Activated CD4-positive, alpha-beta memory T cell treated with anti-CD3 and anti-CD28 coated beads for 36 hours (primary cell): Measurements from ENCODE around the gene CHCHD1. TPM values are rescaled to one million over a fixed set of nuclear protein-coding genes. Genes with fewer than 3 reads are reported as not detected.
"Not testable (repeated sequence)": the region's sequence is repeated elsewhere in the genome, so short reads cannot be mapped to it uniquely, and the experiment has no call there.

Experiments used
- CTCF ChIA-PET: fragments of 350-600 bp; sonication (Branson Sonifier 250); formaldehyde crosslinking; loops from one replicate; lab custom pipeline; 2021; ENCODE audit warnings: antibody characterized with exemption, inconsistent platforms; lab: Charles Lee
- POLR2A ChIA-PET: fragments of 350-600 bp; sonication (Branson Sonifier 250); formaldehyde crosslinking; loops from one replicate; lab custom pipeline; 2021; ENCODE audit warnings: antibody characterized with exemption; lab: Charles Lee
- DNase-seq: peaks from one replicate; pipeline ENCODE4 v3.0.0-alpha.2; 2020
- H3K27ac Mint-ChIP-seq: one replicate; pipeline ENCODE4 v1.8.0; 2021; ENCODE audit warnings: mixed read lengths
- H3K27me3 Mint-ChIP-seq: one replicate; pipeline ENCODE4 v1.8.0; 2021; ENCODE audit warnings: mixed read lengths
- H3K36me3 Mint-ChIP-seq: one replicate; pipeline ENCODE4 v1.8.0; 2021; ENCODE audit warnings: mixed read lengths
- H3K4me1 Mint-ChIP-seq: one replicate; pipeline ENCODE4 v1.8.0; 2021; ENCODE audit warnings: low read depth, mixed read lengths
- H3K4me3 Mint-ChIP-seq: one replicate; pipeline ENCODE4 v1.8.0; 2021; ENCODE audit warnings: mild to moderate bottlenecking, mixed read lengths
- H3K9me3 Mint-ChIP-seq: one replicate; pipeline ENCODE4 v1.8.0; 2021; ENCODE audit warnings: mixed read lengths
- intact Hi-C: fragments of 100-400 bp; cut with micrococcal nuclease; formaldehyde crosslinking; loops from one replicate; pipeline ENCODE4 v1.15.1; 2023
- total RNA-seq, 2 experiments: library from RNA; stranded (reverse); gene quantifications; one replicate each; pipeline ENCODE4 v1.2.3, GENCODE V29; 2021

CHCHD1 gene
- 10 to 100 TPM; 35.3 to 37.6 TPM for total RNA-seq

DNA sequence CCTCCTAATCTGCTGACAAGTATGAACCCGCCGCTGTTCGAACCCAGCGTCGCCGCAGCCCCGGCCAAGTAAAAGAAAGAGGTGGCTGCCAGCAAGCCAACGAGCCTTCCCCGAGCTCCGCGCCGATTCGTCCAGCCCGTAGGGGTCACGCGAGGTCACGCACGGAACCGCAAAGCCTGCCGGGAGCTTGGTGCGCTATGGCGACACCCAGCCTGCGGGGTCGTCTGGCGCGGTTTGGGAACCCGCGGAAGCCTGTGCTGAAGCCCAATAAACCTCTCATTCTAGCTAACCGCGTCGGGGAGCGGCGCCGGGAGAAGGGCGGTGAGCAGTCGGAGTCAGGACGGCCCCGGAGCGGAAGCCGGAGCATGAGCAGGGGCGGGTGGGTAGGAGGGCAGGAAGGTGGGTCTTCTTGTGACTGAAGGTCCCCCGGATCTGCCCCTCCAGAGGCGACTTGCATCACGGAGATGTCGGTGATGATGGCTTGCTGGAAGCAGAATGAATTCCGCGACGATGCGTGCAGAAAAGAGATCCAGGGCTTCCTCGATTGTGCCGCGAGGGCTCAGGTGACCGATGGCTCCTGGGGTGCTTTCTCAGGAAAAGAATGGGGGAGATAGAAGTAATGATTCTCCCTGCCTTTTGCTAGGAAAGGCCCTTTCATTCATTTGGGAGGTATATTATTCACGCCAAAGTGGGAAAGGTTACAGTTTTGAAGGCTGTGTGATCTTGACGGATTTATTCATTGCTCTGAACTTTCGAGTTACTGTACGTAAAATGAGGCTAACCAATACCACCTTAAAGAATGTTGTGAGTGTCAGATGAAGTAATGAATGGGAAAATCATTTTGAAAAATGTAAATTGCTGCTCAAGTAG lies at the start of gene CHCHD1:
Gene CHCHD1, plus strand, starts transcription at position 170 of the 870 bp plus-strand sequence. Its CDS starts 28 bp downstream, at position 198.
- Mint-ChIP-seq H3K27ac (peak within 1 kb of the TSS; percentile 90), H3K4me1 (peaks cover 49% of the 10 kb centered on the region)

DNA sequence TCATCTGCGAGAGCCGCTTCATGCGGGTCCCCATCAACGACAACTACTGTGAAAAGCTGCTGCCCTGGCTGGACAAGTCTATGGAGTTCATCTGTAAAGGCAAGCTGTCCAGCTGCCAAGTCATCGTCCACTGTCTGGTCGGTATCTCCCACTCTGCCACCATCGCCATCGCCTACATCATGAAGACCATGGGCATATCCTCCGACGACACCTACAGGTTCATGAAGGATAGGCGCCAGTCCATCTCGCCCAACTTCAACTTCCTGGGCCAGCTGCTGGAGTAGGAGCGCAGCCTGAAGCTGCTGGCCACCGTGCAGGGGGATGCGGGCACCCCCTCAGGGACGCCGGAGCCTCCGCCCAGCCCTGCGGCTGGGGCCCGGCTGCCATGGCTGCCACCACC lies 49.4 kb upstream of the CHCHD1 start:
- no peaks in the 10 kb centered on the region for H3K9me3 Mint-ChIP-seq
- H3K4me1 Mint-ChIP-seq = peaks cover 11% of the 10 kb centered on the region
- no peaks in the 10 kb centered on the region for H3K27me3 Mint-ChIP-seq
- H3K4me3 Mint-ChIP-seq = peak overlapping the region; percentile 51
- H3K27ac Mint-ChIP-seq = peak overlapping the region; percentile 23
- ChIA-PET POLR2A (no interaction called here), CTCF (no interaction called here)
- no peak for DNase-seq
- intact Hi-C loops = no loop called here
- H3K36me3 Mint-ChIP-seq = peaks cover 5% of the 10 kb centered on the region

More for the DNA sequence above, at the start of gene CHCHD1:
- H3K36me3 Mint-ChIP-seq = peaks cover 7% of the 10 kb centered on the region
- H3K27me3 Mint-ChIP-seq = no peaks in the 10 kb centered on the region
- ChIA-PET POLR2A (interaction anchor here (0.6 to 4.4 kb wide), 9 partner anchors 10 to 626 kb away, joined by 3 to 43 read pairs (median 4); partner anchors contain the start of gene SEC24C), CTCF (interaction anchor here (0.6 to 3.6 kb wide), 6 partner anchors 10 to 1275 kb away, joined by 4 to 16 read pairs (median 5); a partner anchor contains a TSS)
- intact Hi-C loops = loop anchor here (5.0 kb wide), 1 partner anchor 95 kb away; no protein-coding TSS in a partner anchor
- H3K4me3 Mint-ChIP-seq = peak within 1 kb of the TSS; percentile 88
- peak; percentile 96 for DNase-seq
- H3K9me3 Mint-ChIP-seq = no peaks in the 10 kb centered on the region

DNA sequence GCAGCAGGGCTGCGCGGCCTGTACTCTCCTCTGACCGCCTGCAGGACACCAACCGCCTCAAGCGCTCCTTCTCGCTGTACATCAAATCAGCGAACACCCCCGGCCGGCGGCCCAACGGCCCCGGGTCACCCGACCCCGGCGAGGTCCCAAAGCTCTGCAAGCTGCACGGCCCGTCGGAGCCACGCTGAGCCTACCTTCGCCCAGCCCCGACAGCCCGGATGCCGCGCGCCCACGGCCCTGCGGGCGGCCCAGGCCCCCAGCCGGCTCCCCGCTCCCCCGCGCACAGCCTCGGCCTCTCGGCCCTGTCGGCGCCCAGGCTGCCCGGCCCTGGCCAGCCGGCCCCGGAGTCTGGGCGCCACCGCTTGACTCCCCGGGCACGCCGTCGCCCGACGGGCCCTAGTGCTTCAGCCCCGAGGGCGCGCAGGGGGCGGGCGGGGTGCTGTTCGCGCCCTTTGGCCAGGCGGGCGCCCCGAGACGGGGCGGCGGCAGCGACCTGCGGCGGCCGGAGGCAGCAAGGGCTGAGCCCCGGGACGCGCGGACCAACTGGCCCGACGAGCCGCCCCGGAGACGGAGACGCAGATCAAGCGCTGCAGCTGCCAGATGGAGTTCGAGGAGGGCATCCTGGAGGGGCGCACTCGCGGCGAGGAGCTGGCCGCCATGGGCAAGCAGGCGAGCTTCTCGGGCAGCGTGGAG lies 48.8 kb upstream of the CHCHD1 start:
- Mint-ChIP-seq H3K4me3 (no peak overlapping the region), H3K27ac (no peak overlapping the region), H3K36me3 (peaks cover 5% of the 10 kb centered on the region), H3K9me3 (no peaks in the 10 kb centered on the region), H3K4me1 (peaks cover 11% of the 10 kb centered on the region), H3K27me3 (no peaks in the 10 kb centered on the region)
- POLR2A ChIA-PET = interaction anchor here (1.5 kb wide), 1 partner anchor 10 kb away, joined by 8 read pairs; no protein-coding TSS in a partner anchor
- CTCF ChIA-PET = interaction anchor here (0.9 to 1.3 kb wide), 2 partner anchors 11 to 35 kb away, joined by 3 to 6 read pairs; partner anchors contain the start of gene SEC24C
- no peak for DNase-seq
- intact Hi-C loops = no loop called here

DNA sequence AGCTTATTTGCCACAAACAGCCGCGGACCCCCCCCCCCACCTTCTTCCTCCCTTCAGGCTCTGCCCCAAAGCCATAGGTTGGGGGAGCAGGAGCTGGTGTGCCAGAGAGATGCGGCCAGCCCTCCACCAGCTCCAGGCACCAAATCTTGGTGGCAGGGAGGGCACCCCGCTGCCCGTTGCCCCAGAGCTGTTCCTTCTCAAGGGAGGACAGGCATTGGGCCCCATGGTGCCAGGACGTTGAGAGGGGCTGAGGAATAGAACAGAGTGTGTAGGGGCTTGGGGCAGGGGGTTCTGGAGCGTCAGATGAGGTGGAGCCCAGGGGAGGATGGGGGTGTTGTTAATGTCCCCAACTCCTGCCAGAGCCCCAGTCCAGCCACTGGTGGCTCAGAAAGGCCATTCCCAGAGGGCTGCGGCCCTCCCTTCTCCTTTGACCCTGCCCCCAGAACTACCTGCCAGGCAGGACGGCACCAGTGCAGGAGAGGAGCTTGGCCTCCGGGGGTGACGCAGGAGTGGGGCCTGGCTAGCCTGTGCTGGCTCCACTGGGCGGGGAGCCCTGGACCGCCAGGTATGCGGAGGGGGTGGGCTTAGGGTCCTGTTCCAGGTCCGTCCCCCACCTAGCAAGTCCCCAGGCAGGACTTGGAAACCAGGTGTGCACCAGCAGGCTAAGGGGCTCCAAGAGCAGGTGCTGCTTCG lies 47.7 kb upstream of the CHCHD1 start:
- ChIA-PET POLR2A (interaction anchor here (1.5 kb wide), 1 partner anchor 9 kb away, joined by 8 read pairs; no protein-coding TSS in a partner anchor), CTCF (interaction anchor here (0.9 to 1.3 kb wide), 2 partner anchors 10 to 34 kb away, joined by 3 to 6 read pairs; partner anchors contain the start of gene SEC24C)
- Mint-ChIP-seq H3K9me3 (no peaks in the 10 kb centered on the region), H3K4me1 (peaks cover 11% of the 10 kb centered on the region), H3K4me3 (no peak overlapping the region), H3K36me3 (peaks cover 5% of the 10 kb centered on the region), H3K27me3 (no peaks in the 10 kb centered on the region), H3K27ac (no peak overlapping the region)
- DNase-seq = no peak
- intact Hi-C loops = no loop called here

DNA sequence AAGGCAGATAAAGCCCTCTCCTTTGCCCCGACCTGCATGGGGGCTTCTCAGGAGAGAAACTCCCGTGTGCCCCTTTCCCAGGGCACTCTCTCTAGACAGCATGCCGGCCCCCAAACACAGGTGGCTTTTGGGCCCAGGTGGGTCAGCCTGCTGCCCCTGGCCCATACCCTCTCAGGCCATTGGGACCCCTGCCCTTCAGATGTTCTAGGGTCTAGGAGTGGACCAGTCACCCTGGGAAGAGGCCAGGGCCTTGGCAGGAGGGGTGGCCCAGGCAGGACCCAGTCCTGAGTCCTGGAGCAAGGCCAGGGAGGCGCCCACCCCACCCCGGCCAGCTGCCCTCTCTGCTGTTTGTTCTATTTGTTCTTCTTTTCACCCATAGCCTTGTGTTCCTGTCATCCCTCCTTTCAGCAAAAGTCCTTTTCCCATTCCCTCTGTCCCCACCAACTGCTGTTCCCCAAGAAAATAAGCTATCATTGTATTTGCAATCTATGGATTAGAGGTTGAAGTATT lies 47.0 kb upstream of the CHCHD1 start:
- POLR2A ChIA-PET = interaction anchor here (1.5 kb wide), 1 partner anchor 9 kb away, joined by 8 read pairs; no protein-coding TSS in a partner anchor
- H3K4me3 Mint-ChIP-seq = no peak overlapping the region
- H3K36me3 Mint-ChIP-seq = peaks cover 5% of the 10 kb centered on the region
- no peaks in the 10 kb centered on the region for H3K27me3 Mint-ChIP-seq
- CTCF ChIA-PET = no interaction called here
- intact Hi-C loops = no loop called here
- H3K9me3 Mint-ChIP-seq = no peaks in the 10 kb centered on the region
- H3K27ac Mint-ChIP-seq = no peak overlapping the region
- DNase-seq = no peak
- peaks cover 7% of the 10 kb centered on the region for H3K4me1 Mint-ChIP-seq

DNA sequence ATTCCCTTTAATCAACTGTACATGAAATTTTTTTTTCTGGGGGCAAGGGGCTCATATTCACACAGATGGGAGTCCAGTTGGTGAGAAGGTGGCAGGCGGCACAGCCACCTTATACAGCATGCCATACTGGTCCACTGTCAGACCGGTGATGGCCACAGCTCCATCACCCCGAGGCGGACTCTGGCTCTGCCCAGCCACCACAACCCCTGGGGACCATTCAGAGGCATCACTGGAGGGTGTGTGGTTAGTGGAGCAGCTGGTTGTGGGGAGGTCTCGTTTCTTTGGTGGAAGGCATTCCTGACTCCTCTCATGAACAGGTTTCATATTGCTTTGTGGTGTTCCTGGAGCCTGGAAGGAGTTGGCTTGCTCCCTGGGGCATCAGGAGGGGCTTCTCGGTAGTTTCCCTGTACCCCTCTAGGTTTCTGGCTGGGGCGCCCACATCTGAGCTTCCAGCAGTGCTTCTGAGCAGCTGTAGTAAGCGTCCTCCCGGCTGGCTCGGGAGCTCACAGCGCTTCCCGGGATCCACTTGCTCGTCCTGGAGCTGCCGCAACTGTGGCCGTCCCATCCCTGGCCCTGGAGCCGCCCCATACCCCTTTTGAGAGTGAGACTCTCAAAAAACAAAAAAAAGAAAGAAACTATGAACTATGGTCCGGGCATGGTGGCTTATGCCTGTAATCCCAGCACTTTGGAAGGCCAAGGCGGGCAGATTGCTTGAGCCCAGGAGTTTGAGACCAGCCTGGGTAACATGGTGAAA lies 41.2 kb upstream of the CHCHD1 start:
- DNase-seq, POLR2A ChIA-PET, H3K4me3 Mint-ChIP-seq, H3K9me3 Mint-ChIP-seq, intact Hi-C loops, CTCF ChIA-PET, H3K27me3 Mint-ChIP-seq: not testable (repeated sequence)
- H3K27ac Mint-ChIP-seq = peak overlapping the region; percentile 13
- H3K4me1 Mint-ChIP-seq = peaks cover 29% of the 10 kb centered on the region
- H3K36me3 Mint-ChIP-seq = peaks cover 15% of the 10 kb centered on the region

DNA sequence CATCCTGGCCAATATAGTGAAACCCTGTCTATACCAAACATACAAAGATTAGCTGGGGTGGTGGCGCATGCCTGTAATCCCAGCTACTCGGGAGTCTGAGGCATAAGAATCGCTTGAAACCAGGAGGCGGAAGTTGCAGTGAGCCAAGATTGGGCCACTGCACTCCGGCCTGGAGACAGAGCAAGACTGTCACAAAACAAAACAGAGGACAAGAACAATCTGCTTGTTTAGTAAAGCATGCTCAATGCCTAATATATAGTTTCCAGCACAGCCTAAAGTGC lies 39.5 kb upstream of the CHCHD1 start:
- peaks cover 39% of the 10 kb centered on the region for H3K4me1 Mint-ChIP-seq

DNA sequence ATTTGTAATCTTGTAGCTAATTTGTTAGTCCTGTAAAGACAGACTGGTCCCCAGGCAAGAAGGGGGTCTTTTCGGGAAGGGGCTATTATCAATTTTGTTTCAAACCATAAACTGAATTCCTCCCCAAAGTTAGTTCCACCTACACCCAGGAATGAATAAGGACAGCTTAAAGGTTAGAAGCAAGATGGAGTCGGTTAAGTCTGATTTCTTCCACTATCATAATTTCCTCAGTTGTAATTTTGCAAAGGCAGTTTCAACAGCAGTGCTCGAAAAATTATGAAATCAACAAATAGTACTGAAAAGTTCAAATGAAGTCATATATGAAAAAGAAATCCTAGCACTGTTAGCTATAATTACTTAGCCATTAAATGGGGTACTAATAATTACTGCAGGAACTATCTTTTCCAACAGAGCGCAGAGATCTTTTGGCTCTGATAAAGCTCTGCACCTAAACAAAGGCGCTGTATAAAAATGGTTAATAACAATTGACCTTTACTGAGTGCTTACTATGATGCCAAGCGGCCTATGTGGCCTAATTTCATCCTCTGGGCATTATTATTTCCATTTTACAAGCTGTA lies 38.4 kb upstream of the CHCHD1 start:
- Mint-ChIP-seq H3K4me1 (peaks cover 39% of the 10 kb centered on the region), H3K36me3 (peaks cover 21% of the 10 kb centered on the region), H3K27me3 (no peaks in the 10 kb centered on the region), H3K4me3 (peak overlapping the region; percentile 99), H3K9me3 (no peaks in the 10 kb centered on the region), H3K27ac (peak overlapping the region; percentile 100)
- CTCF ChIA-PET = interaction anchor here (1.0 to 1.9 kb wide), 8 partner anchors 10 to 38 kb away, joined by 3 to 7 read pairs (median 4); partner anchors contain the start of gene CHCHD1
- no peak for DNase-seq
- intact Hi-C loops = no loop called here
- POLR2A ChIA-PET = interaction anchor here (0.9 to 6.6 kb wide), 11 partner anchors 9 to 497 kb away, joined by 3 to 44 read pairs (median 5); partner anchors contain the start of genes CHCHD1, DNAJC9 and ZSWIM8

More for the DNA sequence above, 39.5 kb upstream of the CHCHD1 start:
- peaks cover 21% of the 10 kb centered on the region for H3K36me3 Mint-ChIP-seq
- no peak overlapping the region for H3K27ac Mint-ChIP-seq
- no peaks in the 10 kb centered on the region for H3K9me3 Mint-ChIP-seq
- POLR2A ChIA-PET = interaction anchor here (3.8 to 6.6 kb wide), 2 partner anchors 12 to 30 kb away, joined by 26 to 44 read pairs; a partner anchor contains a TSS
- DNase-seq = no peak
- CTCF ChIA-PET = interaction anchor here (1.5 to 1.9 kb wide), 2 partner anchors 27 to 39 kb away, joined by 4 to 5 read pairs; partner anchors contain the start of gene CHCHD1
- H3K4me3 Mint-ChIP-seq = peak overlapping the region; percentile 99
- H3K27me3 Mint-ChIP-seq = no peaks in the 10 kb centered on the region
- intact Hi-C loops = no loop called here

DNA sequence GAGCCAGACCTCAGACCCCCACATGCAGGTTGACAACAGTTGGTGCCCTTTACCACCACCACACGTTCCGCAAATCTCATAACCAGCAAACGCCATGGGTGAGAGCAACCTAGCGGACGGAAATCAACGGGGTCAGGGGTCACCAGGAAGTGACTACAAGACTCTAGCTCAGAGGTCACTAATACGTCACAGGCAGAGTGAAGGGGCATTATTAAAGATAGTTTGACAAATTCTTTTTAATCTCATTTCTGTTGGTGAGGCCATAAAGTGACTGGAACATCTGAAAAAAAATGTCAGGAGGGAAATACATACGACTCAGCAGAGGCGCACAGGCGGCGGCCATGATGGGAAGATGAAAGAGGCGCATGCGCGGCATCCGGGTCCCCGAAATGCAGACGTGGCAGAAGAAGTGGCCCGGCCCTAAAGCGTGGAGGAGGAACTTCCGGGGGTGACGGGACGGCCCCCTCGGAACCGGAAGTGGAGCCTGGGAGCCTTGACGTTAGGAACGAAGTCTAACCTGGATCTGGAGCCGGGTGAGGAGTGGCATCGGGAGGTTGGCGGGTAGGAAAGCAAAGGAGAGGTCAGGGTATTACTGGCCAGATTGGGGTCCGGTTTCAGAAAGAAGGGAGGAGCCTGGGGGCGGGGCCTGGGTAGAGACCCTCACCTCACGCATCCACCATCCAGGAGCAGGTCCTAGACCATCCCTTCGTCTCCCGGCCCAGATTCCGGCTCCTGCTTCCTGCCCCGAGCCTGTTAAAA lies 37.8 kb upstream of the CHCHD1 start, which contains the start of gene SEC24C:
Gene SEC24C, plus strand, starts transcription at position 468 of the 759 bp plus-strand sequence. CDS start 2,461 bp downstream, outside the sequence.
- intact Hi-C loops = loop anchor here (1.0 kb wide), 5 partner anchors 14 to 248 kb away; partner anchors contain the start of genes PPP3CB and ZSWIM8
- Mint-ChIP-seq H3K4me3 (peak within 1 kb of the TSS; percentile 99), H3K36me3 (peaks cover 23% of the 10 kb centered on the region), H3K27ac (peak within 1 kb of the TSS; percentile 100), H3K9me3 (no peaks in the 10 kb centered on the region), H3K27me3 (no peaks in the 10 kb centered on the region), H3K4me1 (peaks cover 42% of the 10 kb centered on the region)
- peak; percentile 98 for DNase-seq
- ChIA-PET CTCF (interaction anchor here (0.6 to 1.9 kb wide), 9 partner anchors 10 to 136 kb away, joined by 3 to 7 read pairs (median 3); no protein-coding TSS in a partner anchor), POLR2A (interaction anchor here (0.9 to 6.6 kb wide), 13 partner anchors 8 to 497 kb away, joined by 3 to 44 read pairs (median 4); partner anchors contain the start of genes CHCHD1, DNAJC9 and ZSWIM8)
